Thoracic aorta (tissue), 2 donors: ENCODE measurements around the gene COLEC11. TPM values are rescaled to one million over a fixed set of nuclear protein-coding genes. Genes with fewer than 3 reads are reported as not detected.

Experiments used
- ATAC-seq: fragments of 150-250 bp; one replicate; pipeline ENCODE4 v1.8.0; 2017; ENCODE audit warnings: low read depth; ENCODE audit not compliant: insufficient number of reproducible peaks, low FRiP score
- DNase-seq: peaks from one replicate; pipeline ENCODE4 v3.0.0-alpha.2; 2020; ENCODE audit warnings: low spot score
- H3K27ac ChIP-seq, 2 donors: fragments of 200-600 bp; sonication (generic); 1 replicate in 1 of 2; 2 replicates in 1 of 2; pipeline ENCODE4 v1.5.1; 2016; ENCODE audit warnings: mild to moderate bottlenecking in 2 of 2, moderate library complexity in 2 of 2
- H3K27me3 ChIP-seq: fragments of 200-600 bp; sonication (generic); replicated peaks from 2 replicates; pipeline ENCODE4 v1.6.0; 2016; ENCODE audit warnings: mild to moderate bottlenecking; ENCODE audit not compliant: insufficient read depth
- H3K36me3 ChIP-seq: fragments of 200-600 bp; sonication (generic); one replicate; pipeline ENCODE4 v1.5.1; 2016
- H3K4me1 ChIP-seq, 2 donors: fragments of 200-600 bp; sonication (generic); 1 replicate in 1 of 2; 2 replicates in 1 of 2; pipeline versions ENCODE4 v1.5.1 to v1.6.0; 2016; ENCODE audit warnings: low read depth in 2 of 2, mild to moderate bottlenecking in 1 of 2; ENCODE audit not compliant: control insufficient read depth in 1 of 2
- H3K4me3 ChIP-seq: fragments of 200-600 bp; sonication (generic); 2 replicates; pipeline ENCODE4 v1.5.1; 2016; ENCODE audit warnings: mild to moderate bottlenecking
- H3K9me3 ChIP-seq: fragments of 200-600 bp; sonication (generic); 2 replicates; pipeline ENCODE4 v1.5.1; 2016
- total RNA-seq, 2 donors: library from RNA; depleted of rRNA; stranded (reverse); fragments of >200 nt; gene quantifications; one replicate each; pipeline versions ENCODE4 v1.1.0 to v1.2.3, GENCODE V29; 2016
- TF ChIP-seq, protein P1 (sequence below): fragments of 200-600 bp; sonication (generic); IDR thresholded peaks from one replicate; pipeline ENCODE4 v1.5.1; 2019; ENCODE audit warnings: antibody characterized with exemption

Gene COLEC11
- total RNA-seq, 2 donors from 2014 or later = 9.4 to 22.5 TPM

DNA sequence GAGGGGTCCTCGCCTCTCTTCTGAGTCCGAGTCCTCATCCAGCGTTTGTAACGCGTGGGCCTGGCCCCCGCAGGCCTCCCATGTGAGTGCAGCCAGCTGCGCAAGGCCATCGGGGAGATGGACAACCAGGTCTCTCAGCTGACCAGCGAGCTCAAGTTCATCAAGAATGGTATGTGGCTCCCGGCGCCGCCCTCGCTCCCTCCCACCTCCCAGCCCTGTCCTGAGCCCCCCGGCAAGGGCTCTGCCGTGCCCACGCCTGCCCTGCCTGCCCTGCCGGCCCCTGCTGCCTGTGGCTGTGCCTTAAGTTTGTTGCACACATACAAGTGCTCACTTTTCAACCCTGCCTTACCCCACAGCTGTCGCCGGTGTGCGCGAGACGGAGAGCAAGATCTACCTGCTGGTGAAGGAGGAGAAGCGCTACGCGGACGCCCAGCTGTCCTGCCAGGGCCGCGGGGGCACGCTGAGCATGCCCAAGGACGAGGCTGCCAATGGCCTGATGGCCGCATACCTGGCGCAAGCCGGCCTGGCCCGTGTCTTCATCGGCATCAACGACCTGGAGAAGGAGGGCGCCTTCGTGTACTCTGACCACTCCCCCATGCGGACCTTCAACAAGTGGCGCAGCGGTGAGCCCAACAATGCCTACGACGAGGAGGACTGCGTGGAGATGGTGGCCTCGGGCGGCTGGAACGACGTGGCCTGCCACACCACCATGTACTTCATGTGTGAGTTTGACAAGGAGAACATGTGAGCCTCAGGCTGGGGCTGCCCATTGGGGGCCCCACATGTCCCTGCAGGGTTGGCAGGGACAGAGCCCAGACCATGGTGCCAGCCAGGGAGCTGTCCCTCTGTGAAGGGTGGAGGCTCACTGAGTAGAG is 48.7 kb downstream of the COLEC11 start:
- ATAC-seq (no peak), DNase-seq (no peak)

GRCh38 chr2:3644246-3644525 is 49.3 kb downstream of the COLEC11 start:
- no peak for DNase-seq
- Histone ChIP-seq H3K9me3 (no peaks in the 10 kb centered on the region), H3K27me3 (no peaks in the 10 kb centered on the region), H3K36me3 (no peaks in the 10 kb centered on the region), H3K4me1 (no peaks in the 10 kb centered on the region), H3K4me3 (no peak overlapping the region), H3K27ac (no peak overlapping the region)
- TF ChIP-seq, protein P1, sequence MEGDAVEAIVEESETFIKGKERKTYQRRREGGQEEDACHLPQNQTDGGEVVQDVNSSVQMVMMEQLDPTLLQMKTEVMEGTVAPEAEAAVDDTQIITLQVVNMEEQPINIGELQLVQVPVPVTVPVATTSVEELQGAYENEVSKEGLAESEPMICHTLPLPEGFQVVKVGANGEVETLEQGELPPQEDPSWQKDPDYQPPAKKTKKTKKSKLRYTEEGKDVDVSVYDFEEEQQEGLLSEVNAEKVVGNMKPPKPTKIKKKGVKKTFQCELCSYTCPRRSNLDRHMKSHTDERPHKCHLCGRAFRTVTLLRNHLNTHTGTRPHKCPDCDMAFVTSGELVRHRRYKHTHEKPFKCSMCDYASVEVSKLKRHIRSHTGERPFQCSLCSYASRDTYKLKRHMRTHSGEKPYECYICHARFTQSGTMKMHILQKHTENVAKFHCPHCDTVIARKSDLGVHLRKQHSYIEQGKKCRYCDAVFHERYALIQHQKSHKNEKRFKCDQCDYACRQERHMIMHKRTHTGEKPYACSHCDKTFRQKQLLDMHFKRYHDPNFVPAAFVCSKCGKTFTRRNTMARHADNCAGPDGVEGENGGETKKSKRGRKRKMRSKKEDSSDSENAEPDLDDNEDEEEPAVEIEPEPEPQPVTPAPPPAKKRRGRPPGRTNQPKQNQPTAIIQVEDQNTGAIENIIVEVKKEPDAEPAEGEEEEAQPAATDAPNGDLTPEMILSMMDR = no peak
- ATAC-seq = no peak

More for the DNA sequence above, 48.7 kb downstream of the COLEC11 start:
- Histone ChIP-seq H3K36me3 (no peaks in the 10 kb centered on the region), H3K4me3 (no peak overlapping the region), H3K27ac (no peak overlapping the region), H3K9me3 (no peaks in the 10 kb centered on the region), H3K4me1 (no peaks in the 10 kb centered on the region), H3K27me3 (no peaks in the 10 kb centered on the region)
- TF ChIP-seq, protein P1 = no peak

GRCh38 chr2:3644891-3645605 is 50.1 kb downstream of the COLEC11 start:
- no peak overlapping the region for H3K4me3 ChIP-seq
- no peaks in the 10 kb centered on the region for H3K4me1 ChIP-seq
- H3K36me3 ChIP-seq = no peaks in the 10 kb centered on the region
- TF ChIP-seq, protein P1 = no peak
- H3K27ac ChIP-seq = no peak overlapping the region
- H3K27me3 ChIP-seq = no peaks in the 10 kb centered on the region
- H3K9me3 ChIP-seq = no peaks in the 10 kb centered on the region
- no peak for ATAC-seq
- no peak for DNase-seq

DNA sequence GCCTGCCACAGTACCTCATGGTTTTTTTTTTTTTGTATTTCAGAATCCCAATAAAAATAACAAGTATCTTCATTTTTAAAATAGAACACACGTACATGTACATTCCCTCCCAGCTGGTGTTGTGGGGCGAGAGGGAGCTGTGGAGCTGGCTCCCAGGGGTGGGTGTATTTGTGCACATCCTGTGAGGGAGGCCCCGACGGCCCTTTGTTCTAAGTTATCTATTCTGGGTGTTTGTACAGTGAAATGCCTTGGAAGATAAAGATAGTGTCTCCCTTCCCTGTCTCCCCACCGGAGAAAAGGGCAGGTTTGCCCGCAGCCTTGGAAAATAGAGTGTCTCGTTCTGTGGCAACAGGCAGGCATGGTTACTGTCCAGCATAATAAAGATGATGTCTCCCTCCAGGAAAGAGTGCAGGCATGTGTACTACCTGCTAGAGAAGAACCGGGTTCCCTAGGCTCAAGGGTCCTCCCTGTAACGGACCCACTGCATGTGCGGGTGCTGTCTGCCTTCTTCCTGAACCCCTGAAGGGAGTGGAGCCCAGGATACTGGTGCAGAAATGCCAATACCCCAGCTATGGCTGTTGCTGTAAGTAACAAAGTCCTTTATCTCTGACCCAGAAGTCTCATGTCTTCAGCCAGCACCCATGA is 51.0 kb downstream of the COLEC11 start:
- no peak overlapping the region for H3K27ac ChIP-seq
- no peaks in the 10 kb centered on the region for H3K36me3 ChIP-seq
- H3K27me3 ChIP-seq = no peaks in the 10 kb centered on the region
- no peaks in the 10 kb centered on the region for H3K9me3 ChIP-seq
- no peak for DNase-seq
- no peak for ATAC-seq
- H3K4me3 ChIP-seq = no peak overlapping the region
- H3K4me1 ChIP-seq = no peaks in the 10 kb centered on the region
- TF ChIP-seq, protein P1 = no peak

- Histone ChIP-seq H3K27me3 (no peaks in the 10 kb centered on the region), H3K36me3 (no peaks in the 10 kb centered on the region), H3K4me1 (peaks cover 0 to 1% of the 10 kb centered on the region in 2 donors), H3K9me3 (no peaks in the 10 kb centered on the region), H3K4me3 (no peak overlapping the region), H3K27ac (no peak overlapping the region)
- ATAC-seq (no peak), DNase-seq (no peak)
- TF ChIP-seq, protein P1 = no peak
These were observed 51.5 kb downstream of the COLEC11 start for GRCh38 chr2:3646446-3646845.
